Measurements from ENCODE around the gene HNRNPA1.

DNA sequence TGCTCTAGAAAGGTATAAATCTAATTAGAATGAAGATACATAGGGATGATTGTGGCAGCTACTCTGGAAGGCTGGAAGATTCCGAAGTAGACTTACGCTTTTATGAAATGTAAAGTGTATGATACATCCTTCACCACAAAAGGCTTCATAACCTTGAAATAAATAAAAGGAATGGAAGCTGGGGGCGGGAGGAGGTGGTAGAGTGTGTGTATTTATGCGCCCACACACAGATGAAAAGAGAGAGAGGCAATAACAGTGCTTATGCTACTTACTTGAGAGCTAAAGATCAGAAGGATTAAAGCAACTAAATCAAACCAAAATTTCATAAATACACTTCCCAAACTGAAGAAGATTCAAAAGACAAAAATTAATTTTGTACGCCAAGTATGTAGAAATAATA, 31.0 kb upstream of the HNRNPA1 start:
- no peak for TF ChIP-seq POLR2AphosphoS5 (IDR thresholded peaks at IDR 0.05; ENCODE audit: insufficient read depth, low read depth, low read length)
- TF ChIP-seq, protein P1, sequence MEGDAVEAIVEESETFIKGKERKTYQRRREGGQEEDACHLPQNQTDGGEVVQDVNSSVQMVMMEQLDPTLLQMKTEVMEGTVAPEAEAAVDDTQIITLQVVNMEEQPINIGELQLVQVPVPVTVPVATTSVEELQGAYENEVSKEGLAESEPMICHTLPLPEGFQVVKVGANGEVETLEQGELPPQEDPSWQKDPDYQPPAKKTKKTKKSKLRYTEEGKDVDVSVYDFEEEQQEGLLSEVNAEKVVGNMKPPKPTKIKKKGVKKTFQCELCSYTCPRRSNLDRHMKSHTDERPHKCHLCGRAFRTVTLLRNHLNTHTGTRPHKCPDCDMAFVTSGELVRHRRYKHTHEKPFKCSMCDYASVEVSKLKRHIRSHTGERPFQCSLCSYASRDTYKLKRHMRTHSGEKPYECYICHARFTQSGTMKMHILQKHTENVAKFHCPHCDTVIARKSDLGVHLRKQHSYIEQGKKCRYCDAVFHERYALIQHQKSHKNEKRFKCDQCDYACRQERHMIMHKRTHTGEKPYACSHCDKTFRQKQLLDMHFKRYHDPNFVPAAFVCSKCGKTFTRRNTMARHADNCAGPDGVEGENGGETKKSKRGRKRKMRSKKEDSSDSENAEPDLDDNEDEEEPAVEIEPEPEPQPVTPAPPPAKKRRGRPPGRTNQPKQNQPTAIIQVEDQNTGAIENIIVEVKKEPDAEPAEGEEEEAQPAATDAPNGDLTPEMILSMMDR (IDR thresholded peaks at IDR 0.05; ENCODE audit: extremely low read depth in 1 of 2, insufficient read depth in 1 of 2, low read depth in 1 of 2, low read length in 2 of 2), result no peak
